Endometrium (tissue), 2 donors: ENCODE measurements around the gene ARMC5.
"Not testable (repeated sequence)": the region's sequence is repeated elsewhere in the genome, so short reads cannot be mapped to it uniquely, and the experiment has no call there.

Experiments used
- FAIRE-seq: peaks from 2 replicates; lab custom pipeline; 2012; peaks lifted over from hg19 to GRCh38; lab: Jason Lieb, UNC
- donor health status: control.
- donor health status: control.

Gene ARMC5

DNA sequence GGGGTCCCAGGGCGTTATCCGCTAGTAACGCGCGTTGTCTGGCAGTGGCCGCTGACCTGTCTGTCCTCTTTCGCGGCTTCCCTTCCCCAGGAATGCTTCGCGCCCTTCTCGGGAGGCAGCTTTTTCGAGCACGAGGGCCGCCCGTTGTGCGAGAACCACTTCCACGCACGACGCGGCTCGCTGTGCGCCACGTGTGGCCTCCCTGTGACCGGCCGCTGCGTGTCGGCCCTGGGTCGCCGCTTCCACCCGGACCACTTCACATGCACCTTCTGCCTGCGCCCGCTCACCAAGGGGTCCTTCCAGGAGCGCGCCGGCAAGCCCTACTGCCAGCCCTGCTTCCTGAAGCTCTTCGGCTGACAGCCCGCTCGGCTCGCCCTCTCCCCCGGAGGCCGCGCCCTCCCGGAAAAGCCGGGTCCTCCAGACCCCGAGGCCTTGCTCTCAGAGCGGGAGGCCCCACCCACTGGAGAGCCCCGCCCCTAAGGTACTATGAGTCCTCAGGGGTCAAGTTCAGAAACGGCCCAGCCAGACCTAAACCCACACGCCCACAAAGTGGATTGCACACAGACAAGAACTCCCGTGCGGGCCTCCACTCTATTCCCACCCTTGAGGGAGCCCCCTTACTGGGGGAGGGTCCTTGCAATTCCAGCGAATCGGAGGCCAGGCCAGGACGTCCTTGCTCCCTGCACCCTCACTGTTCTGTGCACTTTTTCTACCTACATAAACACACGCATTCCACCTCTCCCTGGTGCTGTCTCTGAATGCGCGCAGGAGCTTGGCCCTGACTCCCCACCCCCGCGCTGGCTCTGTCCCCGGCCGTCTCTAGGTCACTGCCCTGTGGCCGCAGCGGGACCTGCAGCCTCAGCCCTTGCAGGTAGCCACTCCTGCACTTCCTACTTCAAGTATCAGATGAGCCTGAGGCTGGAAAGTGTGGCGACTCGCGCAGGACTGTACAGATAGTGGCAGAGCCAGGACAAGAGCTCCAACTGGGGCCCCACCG is 18.2 kb downstream of the ARMC5 start:
- FAIRE-seq, result no peak

DNA sequence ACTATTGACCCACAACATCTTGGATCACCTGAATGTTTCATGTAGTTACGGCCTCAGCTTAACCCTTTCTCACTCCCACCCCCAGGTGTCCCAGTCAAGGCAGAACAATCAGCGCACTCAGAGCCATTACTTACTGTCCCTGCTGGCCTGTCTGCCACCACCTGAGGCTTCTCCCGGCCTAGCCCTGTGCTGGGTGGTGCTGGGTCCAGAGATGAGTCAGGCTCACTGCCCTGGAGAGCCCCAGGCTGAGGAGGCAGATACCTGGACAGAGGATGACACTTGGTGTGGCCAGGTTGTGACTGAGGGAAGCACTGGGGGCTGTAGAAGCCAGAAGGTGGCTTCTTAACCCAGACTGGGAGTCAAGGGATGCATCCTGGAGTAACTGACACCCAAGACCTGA is 19.7 kb downstream of the ARMC5 start:
- FAIRE-seq, result no peak

DNA sequence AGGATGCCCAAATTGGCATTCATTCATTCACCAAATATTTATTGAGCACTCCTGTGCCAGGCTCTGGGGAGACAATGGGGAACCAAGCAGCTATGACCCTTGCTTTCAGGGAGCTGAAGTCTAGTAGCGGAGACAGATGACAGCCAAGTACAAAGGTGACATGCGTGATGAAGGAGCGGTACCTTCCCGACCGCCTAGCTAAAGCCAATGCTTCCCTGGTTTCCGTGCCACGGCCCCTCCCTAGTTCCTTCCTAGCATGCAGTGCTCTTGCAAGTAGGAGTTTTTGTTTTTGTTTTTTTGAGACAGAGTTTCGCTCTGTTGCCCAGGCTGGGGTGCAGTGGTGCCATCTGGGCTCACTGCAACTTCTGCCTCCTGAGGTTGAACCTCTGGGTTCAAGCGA is 20.4 kb downstream of the ARMC5 start:
- no peak for FAIRE-seq

DNA sequence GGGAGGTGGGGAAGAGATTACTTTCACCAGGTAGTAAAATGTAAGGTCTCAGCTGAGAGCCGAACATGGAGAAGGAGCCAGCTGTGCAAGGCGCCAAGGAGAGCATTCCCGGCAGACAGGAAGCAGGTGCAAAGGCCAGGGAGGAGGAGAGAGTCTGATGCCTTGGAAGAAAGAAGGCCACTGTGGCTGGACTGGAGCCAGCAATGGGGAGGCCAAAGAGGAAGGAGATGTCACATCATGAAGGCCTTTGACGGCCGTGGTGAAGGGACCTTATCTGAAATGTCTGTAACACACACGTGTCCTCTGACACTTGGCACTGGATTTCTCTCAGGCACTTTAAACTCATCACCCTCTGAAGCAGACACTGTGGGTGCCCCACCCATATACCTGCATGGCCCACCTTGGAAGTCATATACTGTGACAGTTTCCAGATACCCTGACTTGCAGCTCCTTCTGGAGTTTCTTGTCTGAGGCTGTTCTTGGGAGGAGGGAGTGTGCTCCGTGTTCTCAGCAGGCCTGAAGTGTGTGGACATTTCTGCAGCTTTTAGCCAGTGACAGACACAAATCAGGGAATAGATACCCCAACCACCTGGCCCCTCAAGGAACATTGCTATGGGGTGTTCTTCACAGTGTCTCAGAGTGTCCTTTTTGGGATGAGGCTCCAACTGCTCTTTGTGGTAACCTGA is 21.7 kb downstream of the ARMC5 start:
- FAIRE-seq, result no peak

DNA sequence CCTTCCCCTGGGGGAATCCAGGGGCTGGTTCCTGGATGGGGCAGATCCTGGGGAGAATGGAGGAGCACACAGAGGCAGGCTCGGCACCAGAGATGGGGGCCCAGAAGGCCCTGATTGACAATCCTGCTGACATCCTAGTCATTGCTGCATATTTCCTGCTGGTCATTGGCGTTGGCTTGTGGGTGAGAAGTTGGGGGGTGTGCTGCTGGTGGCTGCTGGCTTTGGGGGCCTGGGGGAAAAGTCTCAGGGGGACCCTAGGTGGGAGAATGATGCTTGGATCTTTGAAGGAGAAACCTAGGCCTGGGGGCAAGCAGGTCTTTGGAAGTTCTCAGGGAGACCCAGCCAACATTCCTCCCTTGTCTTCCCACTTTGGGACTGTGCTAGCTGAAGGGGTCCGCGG is 23.8 kb downstream of the ARMC5 start, which contains the start of gene SLC5A2:
Gene SLC5A2 (plus strand): TSS at position 43 of the 400 bp plus-strand sequence. CDS start 14 bp downstream, at position 57.
- FAIRE-seq, result no peak

DNA sequence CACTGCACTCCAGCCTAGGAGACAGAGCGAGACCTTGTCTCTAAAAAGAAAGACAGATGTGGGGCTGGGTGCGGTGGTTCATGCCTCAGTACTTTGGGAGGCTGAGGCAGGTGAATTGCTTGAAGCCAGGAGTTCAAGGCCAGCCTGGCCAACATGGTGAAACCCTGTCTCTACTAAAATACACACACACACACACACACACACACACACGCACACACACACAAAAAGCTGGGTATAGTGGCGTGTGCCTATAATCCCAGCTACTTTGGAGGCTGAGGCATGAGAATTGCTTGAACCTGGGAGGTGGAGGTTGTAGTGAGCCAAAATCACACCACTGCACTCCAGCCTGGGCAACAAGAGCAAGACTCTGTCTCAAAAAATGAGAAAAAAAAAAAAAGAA is 24.7 kb downstream of the ARMC5 start:
- FAIRE-seq, result not testable (repeated sequence)

DNA sequence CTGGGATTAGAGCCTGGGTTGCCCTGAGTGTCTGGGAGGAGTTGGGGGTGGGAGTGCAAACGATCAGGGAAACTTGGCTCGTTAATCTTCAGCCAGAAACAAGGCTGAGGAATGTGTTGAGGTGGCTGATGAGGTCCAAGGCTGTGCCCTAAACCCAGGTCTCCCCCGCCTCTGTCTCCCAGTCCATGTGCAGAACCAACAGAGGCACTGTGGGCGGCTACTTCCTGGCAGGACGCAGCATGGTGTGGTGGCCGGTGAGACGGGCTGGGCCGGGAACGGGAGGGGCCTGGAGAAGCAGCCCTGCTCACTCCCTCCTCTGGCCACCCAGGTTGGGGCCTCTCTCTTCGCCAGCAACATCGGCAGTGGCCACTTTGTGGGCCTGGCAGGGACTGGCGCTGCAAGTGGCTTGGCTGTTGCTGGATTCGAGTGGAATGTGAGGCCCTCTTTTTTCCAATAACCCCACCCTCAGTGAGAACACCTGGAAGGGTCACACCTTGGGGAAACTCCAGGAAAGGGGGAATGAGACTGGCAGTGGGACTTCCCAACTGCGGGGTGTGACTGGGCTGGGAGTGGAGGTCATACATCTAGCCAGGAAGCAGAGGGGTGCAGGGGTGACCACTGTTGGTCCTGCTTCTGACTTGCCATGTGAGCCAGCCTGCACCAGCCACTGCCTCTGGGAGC is 25.3 kb downstream of the ARMC5 start:
- no peak for FAIRE-seq

DNA sequence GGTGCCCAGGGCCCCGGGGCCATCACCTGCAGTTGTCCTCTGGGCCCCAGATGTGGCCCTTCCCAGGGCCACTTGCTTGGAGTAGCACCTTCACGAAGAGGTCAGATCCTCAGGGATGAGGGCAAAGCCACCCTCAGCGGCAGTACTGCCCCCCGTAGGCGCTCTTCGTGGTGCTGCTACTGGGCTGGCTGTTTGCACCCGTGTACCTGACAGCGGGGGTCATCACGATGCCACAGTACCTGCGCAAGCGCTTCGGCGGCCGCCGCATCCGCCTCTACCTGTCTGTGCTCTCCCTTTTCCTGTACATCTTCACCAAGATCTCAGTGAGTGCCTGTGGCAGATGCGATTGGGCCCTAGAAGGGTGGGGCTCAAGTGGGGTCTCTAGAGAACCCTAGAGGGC is 26.3 kb downstream of the ARMC5 start:
- FAIRE-seq, result no peak

DNA sequence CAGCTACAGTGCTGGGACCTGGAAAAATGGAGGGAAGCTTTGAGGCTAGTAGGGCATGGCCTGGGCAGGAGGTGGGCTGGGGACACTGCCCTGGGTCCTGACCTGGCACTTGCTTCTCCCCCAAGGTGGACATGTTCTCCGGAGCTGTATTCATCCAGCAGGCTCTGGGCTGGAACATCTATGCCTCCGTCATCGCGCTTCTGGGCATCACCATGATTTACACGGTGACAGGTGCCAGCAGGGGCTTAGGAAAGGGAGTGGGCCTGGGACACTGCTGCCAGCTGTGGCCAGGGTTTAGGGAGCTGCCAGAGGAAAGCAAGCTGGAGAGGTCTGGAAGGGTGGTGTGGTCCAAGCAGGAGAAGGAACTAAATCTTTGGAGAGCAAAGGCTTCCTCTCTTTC is 26.7 kb downstream of the ARMC5 start:
- no peak for FAIRE-seq

DNA sequence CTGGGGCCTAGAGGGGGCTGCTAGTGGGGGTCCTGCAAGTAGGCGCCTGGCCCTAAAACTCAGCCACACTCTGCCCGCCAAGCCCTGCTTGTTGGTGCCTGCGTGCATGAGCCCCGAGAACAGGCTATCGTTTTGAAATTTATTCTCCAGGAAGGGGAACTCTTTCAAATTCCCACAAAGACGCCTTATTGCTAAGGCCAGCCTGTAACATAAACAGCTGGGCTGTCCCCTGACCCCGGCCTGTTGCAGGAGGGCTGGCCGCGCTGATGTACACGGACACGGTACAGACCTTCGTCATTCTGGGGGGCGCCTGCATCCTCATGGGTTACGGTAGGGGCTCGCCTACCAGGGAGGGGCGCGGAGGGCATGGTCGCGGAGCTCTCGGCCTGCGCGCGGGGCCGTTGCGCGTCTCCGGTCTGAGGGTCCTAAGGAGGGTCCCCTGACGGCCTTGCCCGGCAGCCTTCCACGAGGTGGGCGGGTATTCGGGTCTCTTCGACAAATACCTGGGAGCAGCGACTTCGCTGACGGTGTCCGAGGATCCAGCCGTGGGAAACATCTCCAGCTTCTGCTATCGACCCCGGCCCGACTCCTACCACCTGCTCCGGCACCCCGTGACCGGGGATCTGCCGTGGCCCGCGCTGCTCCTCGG is 27.9 kb downstream of the ARMC5 start:
- FAIRE-seq, result no peak

DNA sequence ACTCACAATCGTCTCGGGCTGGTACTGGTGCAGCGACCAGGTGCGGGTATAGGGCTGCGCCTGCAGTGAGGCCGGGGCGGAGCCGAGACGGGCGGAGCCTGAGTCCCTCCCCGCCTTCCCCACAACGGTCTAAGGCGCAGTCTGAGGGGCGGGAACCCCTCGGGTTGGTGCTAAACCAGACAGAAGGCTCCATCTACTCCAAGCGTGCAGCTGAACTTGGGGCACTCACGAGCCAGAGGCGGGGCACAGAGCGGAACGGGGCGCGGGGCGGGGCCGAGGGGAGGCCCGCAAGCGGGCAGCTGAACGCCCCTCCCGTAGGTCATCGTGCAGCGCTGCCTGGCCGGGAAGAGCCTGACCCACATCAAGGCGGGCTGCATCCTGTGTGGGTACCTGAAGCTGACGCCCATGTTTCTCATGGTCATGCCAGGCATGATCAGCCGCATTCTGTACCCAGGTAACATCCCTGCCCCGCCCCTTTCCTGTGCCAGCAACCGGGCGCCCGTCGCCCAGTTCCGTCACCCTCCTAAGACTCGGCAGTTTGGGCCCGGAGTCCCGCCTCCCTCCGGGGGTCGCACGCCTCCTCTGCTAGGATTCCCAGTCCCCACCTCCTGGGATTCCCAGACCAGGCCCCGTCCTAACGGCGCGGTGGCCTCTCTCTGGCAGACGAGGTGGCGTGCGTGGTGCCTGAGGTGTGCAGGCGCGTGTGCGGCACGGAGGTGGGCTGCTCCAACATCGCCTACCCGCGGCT is 28.6 kb downstream of the ARMC5 start:
- no peak for FAIRE-seq

DNA sequence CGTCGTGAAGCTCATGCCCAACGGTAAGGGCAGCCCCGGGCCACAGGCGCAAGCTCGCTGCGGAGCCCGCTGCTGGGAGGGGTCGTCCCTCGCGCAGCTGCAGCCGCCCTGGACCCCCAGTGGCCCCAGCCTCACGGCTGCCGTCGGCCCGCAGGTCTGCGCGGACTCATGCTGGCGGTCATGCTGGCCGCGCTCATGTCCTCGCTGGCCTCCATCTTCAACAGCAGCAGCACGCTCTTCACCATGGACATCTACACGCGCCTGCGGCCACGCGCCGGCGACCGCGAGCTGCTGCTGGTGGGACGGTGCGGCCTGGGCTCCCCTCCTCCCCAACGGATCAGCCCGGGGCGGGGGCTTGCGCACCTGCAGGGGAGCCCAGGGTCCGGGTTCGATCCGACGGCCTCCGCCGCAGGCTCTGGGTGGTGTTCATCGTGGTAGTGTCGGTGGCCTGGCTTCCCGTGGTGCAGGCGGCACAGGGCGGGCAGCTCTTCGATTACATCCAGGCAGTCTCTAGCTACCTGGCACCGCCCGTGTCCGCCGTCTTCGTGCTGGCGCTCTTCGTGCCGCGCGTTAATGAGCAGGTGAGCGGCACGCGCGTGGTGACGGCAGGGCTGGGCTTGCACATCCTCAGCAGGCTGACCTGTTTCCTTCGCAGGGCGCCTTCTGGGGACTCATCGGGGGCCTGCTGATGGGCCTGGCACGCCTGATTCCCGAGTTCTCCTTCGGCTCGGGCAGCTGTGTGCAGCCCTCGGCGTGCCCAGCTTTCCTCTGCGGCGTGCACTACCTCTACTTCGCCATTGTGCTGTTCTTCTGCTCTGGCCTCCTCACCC is 29.4 kb downstream of the ARMC5 start:
- FAIRE-seq, result no peak

DNA sequence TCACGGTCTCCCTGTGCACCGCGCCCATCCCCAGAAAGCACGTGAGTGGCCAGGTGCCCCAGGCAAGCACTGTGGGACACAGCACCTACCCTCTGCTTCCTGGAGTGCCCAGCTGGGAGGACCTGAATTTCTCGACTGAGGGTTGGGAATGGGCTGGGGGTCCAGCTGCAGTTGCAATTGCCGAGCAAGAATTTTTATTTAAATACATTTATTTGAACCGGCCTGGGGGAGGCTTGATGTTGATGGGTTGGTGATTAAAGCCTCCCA is 29.9 kb downstream of the ARMC5 start:
- no peak for FAIRE-seq

DNA sequence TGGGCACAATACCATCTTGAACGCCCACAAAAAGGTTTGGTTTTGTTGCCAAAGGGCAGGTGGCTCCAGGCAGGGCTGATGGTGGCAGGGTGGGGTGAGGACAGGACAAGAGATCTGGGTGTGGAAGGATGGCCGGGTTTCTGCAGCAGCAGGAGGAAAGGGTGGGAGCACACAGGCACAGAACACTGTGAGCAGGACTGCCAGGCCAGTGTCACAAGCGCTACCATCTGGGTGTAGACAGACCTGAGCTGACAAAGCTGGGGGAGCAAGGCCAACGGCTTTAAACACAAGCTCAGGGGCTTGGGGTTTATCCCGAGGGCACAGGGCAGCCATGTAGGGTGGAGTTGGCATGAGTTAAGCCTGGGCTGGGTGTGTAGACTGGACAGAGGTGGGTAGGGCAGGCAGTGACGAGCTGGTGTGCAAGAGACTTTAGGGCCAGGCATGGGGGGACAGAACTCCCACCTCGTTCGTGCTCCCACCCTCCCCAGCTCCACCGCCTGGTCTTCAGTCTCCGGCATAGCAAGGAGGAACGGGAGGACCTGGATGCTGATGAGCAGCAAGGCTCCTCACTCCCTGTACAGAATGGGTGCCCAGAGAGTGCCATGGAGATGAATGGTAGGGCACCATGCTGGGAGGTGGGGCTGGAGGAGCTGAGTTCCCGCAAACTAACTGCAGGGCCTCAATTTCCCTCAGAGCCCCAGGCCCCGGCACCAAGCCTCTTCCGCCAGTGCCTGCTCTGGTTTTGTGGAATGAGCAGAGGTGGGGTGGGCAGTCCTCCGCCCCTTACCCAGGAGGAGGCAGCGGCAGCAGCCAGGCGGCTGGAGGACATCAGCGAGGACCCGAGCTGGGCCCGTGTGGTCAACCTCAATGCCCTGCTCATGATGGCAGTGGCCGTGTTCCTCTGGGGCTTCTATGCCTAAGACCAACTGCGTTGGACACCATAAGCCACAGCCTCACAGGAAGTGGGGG is 30.6 kb downstream of the ARMC5 start:
- no peak for FAIRE-seq

DNA sequence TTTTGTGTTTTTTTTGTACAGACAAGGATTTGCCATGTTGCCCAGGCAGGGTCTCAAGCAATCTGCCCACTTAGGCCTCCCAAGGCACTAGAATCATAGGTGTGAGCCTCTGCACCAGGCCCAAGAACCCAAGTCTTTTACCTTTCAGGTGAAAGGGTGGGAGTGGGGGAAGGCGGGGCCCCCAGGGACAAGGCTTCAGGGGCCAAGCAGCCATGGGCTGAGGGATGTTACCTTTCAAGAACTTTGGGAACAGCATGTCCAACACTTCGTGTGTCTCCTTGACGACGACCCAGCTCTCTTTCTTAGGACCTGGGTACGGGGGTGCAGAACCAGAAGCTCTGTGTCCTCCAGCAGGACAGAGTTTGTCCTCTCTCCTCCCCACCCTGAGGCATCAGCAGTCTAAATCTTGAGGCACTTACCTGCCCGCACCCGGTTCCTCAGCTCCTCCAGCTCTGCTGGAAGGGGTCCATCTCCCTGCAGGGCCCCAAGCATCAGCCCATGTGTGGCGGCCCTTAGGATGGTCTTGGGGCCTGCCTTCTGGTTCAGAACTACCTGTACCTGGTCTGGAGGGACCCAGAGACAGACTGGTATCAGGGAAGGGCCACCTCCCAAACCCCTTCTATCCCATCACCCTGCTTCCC is 32.6 kb downstream of the ARMC5 start:
- no peak for FAIRE-seq

DNA sequence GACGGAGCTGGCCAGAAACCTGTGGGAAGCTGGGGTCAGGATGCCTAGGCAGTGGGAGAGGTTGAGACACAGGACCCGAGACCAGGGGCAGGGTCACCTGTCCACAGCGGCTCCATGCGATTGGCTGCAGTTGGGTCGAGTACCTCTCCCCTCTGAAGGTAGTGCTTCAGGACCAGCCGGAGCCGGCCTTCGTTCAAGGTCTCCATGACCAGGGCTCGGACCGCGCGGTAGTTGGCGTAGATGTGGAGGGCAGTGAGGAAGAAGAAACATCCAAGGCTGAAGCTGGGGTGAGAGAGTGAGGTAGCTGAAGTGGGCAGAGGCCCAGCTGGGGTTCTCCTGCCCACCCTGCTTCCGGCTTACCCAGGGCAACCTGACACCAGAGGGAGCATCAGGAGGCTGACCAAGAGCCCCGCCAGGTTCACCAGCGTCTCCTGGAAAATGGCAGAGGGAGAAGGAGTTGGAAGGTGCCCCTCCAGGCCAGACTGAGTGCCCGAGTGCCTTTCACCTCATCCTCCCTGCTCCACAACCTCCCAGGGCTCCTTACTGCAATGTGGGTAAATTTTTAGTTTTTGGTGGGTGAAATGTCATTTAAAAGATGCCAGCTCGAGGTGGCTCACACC is 34.3 kb downstream of the ARMC5 start:
- no peak for FAIRE-seq

DNA sequence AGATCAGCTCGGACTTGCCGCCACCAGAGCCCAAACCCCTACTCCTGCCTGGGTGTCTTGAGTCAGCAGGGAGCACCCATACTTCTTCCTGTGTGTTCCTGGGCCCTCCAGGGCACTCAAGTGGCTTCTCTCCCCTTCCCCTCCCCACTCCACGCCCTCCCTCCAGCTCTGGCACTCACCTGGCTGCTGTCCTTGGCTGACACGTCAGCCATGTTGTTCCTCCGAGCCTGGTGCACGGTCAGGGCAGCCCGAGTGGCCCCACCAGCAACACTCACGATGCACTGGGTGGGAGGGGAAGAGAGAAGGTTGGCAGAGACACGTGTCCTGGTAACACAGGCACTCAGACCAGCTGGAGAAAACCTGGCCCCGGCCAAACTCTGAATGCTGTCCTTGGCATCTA is 37.4 kb downstream of the ARMC5 start:
- no peak for FAIRE-seq

DNA sequence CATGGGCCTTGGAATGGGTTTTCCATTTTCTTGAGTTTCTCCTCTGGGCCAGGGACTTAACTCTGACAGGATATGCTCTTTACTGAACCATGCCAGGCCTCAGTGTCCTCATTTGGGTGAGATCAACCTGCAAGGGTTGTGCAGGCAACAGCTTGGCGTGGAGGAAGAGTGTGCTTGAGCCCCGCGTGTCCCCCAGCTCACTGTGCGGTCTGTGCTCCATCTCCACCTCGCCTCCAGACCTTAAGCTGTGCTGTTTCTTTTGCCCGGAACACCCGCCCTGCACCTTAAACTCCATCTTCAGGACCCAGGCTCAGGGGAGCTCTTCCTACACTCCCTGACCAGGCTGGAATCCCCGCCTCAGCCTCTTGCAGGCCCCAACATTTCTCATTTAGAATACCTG is 39.2 kb downstream of the ARMC5 start:
- no peak for FAIRE-seq

DNA sequence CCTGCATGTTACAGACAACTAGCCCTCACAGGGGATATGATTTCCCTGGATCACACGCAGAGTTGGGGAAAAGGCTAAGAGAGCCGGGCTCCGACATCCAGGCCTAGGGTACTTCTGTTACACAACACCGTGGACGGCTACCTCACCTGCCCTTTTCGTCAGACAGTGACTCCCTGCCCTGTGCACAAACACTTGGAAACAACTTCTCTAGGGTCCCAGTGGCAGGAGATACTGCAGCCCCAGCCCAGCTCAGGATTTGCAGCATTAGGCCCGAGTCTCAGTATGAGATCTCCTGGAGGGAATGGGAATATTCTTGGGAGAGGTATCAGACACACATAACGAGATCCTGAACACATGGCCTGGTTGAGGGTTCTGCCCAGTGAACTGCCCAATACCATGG is 40.6 kb downstream of the ARMC5 start:
- FAIRE-seq, result no peak
